ENCODE measurements around the gene OTOP2.

DNA sequence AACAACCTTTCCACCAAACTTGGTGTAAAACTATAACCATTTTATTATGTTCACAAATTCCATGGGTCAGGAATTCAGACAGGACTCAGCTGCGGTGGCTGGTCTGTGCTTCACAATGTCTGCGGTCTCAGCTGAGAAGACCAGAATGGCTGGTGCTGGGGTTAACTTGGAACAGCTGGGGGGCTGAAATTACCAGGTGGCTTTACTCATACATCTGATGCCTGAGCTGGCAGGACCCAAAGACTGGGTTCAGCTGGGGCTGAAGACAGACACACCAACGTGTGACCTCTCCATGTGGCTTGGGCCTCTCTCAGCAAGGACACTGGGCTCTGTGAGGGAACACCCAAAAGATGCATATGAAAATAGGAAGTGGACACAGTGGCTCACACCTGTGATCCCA is 54.2 kb downstream of the OTOP2 start:
- TF ChIP-seq CTCF (IDR thresholded peaks at IDR 0.05): no peak
- TF ChIP-seq POLR2A (IDR thresholded peaks at IDR 0.05): no peak
